Loucy (cell line): ENCODE measurements around the gene CERS5.

Experiments used
- CTCF ChIP-seq: fragments of 200-600 bp; sonication (generic); conservative IDR thresholded peaks from 2 replicates; pipeline ENCODE4 v1.5.1; 2014; ENCODE audit warnings: mild to moderate bottlenecking, antibody characterized with exemption, low read length
- EZH2phosphoT487 ChIP-seq: fragments of 200-600 bp; IDR thresholded peaks from 2 replicates; pipeline ENCODE4 v1.6.1; 2018; ENCODE audit warnings: antibody characterized with exemption, mild to moderate bottlenecking, moderate library complexity, borderline replicate concordance

- TF ChIP-seq CTCF (no peak), EZH2phosphoT487 (no peak)
Measured at GRCh38 chr12:50099302-50100008, 67.7 kb downstream of the CERS5 start.
